Spleen (tissue), 7 donors: Measurements from ENCODE around the gene CHCHD3.

Source experiments
- POLR2AphosphoS5 ChIP-seq, 3 donors: sonication (generic); formaldehyde crosslinking; IDR thresholded peaks; one replicate each; pipeline ENCODE4 v1.5.1; 2017; ENCODE audit warnings: antibody characterized with exemption in 3 of 3
- TF ChIP-seq, protein P1 (sequence below), 11 experiments: fragments of 200-600 bp in 7 of 11; fragments of 450-650 bp in 4 of 11; sonication (generic) in 4 of 11; IDR thresholded peaks in 8 of 11; conservative IDR thresholded peaks in 3 of 11; 1 replicate in 7 of 11; 2 replicates in 4 of 11; pipeline versions ENCODE4 v1.4.0 to v1.8.0; 2016 to 2021; ENCODE audit warnings: antibody characterized with exemption in 11 of 11, inconsistent platforms in 4 of 11, mild to moderate bottlenecking in 1 of 11
- donor health status: DM: no; HTN: no; CAD: no; lungs with moderate emphysema.
- donor health status: DM: no; HTN: no; CAD: no.
- donor health status: DM: no; HTN: no; CAD: no.

DNA sequence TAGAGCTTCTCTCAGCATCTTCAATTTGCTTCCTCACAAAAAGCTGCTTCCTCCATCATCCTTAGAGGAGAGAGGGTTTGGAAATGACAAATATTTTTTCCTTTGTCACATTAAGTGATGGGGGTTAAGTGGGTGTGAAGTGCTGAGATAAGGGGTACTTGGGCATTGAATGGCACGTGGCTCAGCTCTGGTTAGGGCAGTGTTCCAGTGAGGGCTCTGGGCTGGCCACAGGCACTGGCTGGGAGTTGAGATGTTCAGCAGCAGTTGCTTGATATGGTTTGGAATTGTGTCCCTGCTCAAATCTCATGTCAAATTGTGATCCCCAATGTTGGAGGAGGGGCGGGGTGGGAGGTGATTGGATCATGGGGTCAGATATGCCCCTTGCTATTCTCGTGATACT lies 33.7 kb upstream of the CHCHD3 start:
- TF ChIP-seq, protein P1, sequence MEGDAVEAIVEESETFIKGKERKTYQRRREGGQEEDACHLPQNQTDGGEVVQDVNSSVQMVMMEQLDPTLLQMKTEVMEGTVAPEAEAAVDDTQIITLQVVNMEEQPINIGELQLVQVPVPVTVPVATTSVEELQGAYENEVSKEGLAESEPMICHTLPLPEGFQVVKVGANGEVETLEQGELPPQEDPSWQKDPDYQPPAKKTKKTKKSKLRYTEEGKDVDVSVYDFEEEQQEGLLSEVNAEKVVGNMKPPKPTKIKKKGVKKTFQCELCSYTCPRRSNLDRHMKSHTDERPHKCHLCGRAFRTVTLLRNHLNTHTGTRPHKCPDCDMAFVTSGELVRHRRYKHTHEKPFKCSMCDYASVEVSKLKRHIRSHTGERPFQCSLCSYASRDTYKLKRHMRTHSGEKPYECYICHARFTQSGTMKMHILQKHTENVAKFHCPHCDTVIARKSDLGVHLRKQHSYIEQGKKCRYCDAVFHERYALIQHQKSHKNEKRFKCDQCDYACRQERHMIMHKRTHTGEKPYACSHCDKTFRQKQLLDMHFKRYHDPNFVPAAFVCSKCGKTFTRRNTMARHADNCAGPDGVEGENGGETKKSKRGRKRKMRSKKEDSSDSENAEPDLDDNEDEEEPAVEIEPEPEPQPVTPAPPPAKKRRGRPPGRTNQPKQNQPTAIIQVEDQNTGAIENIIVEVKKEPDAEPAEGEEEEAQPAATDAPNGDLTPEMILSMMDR (IDR thresholded peaks at IDR 0.05 in 8 of 11, conservative IDR thresholded peaks at IDR 0.05 in 3 of 11) = no peak
- TF ChIP-seq POLR2AphosphoS5 (IDR thresholded peaks at IDR 0.05) = no peak
